Measurements from ENCODE around the gene ARPC1A. TPM values are rescaled to one million over a fixed set of nuclear protein-coding genes. Genes with fewer than 3 reads are reported as not detected.

The ARPC1A gene
- total and polyA plus RNA-seq, 4 experiments from 2014 or later = 46.2 to 64.2 (median 50.3) TPM

GRCh38 chr7:99292127-99292526, 33.6 kb upstream of the ARPC1A start:
- no peaks in the 10 kb centered on the region for H3K4me1 Mint-ChIP-seq
- CTCF ChIA-PET (ENCODE audit: partially characterized antibody) = interaction anchor here (1.1 kb wide), 1 partner anchor 21 kb away, joined by 4 read pairs; no protein-coding TSS in a partner anchor
- no peaks in the 10 kb centered on the region for H3K36me3 ChIP-seq (ENCODE audit: insufficient read depth, low read length)
- no peaks in the 10 kb centered on the region for H3K4me1 ChIP-seq (ENCODE audit: insufficient read depth, low read length)
- intact Hi-C loops (cut with micrococcal nuclease) = no loop called here
- no peaks in the 10 kb centered on the region for H3K27me3 ChIP-seq (ENCODE audit: insufficient read depth, low read length)
- H3K4me3 Mint-ChIP-seq = no peak overlapping the region
- no peaks in the 10 kb centered on the region for H3K36me3 Mint-ChIP-seq
- POLR2A ChIA-PET (ENCODE audit: partially characterized antibody) = no interaction called here
- no peak for DNase-seq
- no peak overlapping the region for H3K27ac Mint-ChIP-seq
- H3K27ac ChIP-seq (ENCODE audit: low read depth, low read length) = no peak overlapping the region
- no peaks in the 10 kb centered on the region for H3K9me3 ChIP-seq (ENCODE audit: control insufficient read depth in 1 of 2, low read length in 2 of 2)
- H3K4me3 ChIP-seq (ENCODE audit: low read length in 2 of 2) = no peak overlapping the region
- no peaks in the 10 kb centered on the region for H3K27me3 Mint-ChIP-seq
- H3K9me3 Mint-ChIP-seq = no peaks in the 10 kb centered on the region

- POLR2A ChIA-PET (ENCODE audit: partially characterized antibody) = no interaction called here
These were observed 32.5 kb upstream of the ARPC1A start for GRCh38 chr7:99293167-99293566.

GRCh38 chr7:99293650-99294049, 32.0 kb upstream of the ARPC1A start:
- no peaks in the 10 kb centered on the region for H3K4me1 ChIP-seq (ENCODE audit: insufficient read depth, low read length)
- H3K36me3 ChIP-seq (ENCODE audit: insufficient read depth, low read length) = no peaks in the 10 kb centered on the region
- H3K27ac Mint-ChIP-seq = no peak overlapping the region
- ChIA-PET CTCF (ENCODE audit: partially characterized antibody) (interaction anchor here (0.8 to 1.5 kb wide), 2 partner anchors 17 to 20 kb away, joined by 4 read pairs; no protein-coding TSS in a partner anchor), POLR2A (ENCODE audit: partially characterized antibody) (no interaction called here)
- H3K27ac ChIP-seq (ENCODE audit: low read depth, low read length) = no peak overlapping the region
- no peak for DNase-seq
- H3K27me3 ChIP-seq (ENCODE audit: insufficient read depth, low read length) = no peaks in the 10 kb centered on the region
- no peak overlapping the region for H3K4me3 Mint-ChIP-seq
- no peaks in the 10 kb centered on the region for H3K9me3 ChIP-seq (ENCODE audit: control insufficient read depth in 1 of 2, low read length in 2 of 2)
- no peaks in the 10 kb centered on the region for H3K9me3 Mint-ChIP-seq
- no peaks in the 10 kb centered on the region for H3K4me1 Mint-ChIP-seq
- no peak overlapping the region for H3K4me3 ChIP-seq (ENCODE audit: low read length in 2 of 2)
- intact Hi-C loops (cut with micrococcal nuclease) = no loop called here
- H3K27me3 Mint-ChIP-seq = no peaks in the 10 kb centered on the region
- H3K36me3 Mint-ChIP-seq = no peaks in the 10 kb centered on the region

More at GRCh38 chr7:99293167-99293566, 32.5 kb upstream of the ARPC1A start:
- DNase-seq = no peak
- Histone ChIP-seq H3K9me3 (ENCODE audit: control insufficient read depth in 1 of 2, low read length in 2 of 2) (no peaks in the 10 kb centered on the region), H3K4me3 (ENCODE audit: low read length in 2 of 2) (no peak overlapping the region), H3K27ac (ENCODE audit: low read depth, low read length) (no peak overlapping the region), H3K4me1 (ENCODE audit: insufficient read depth, low read length) (no peaks in the 10 kb centered on the region), H3K36me3 (ENCODE audit: insufficient read depth, low read length) (no peaks in the 10 kb centered on the region), H3K27me3 (ENCODE audit: insufficient read depth, low read length) (no peaks in the 10 kb centered on the region)
- intact Hi-C loops (cut with micrococcal nuclease) = no loop called here
- Mint-ChIP-seq H3K36me3 (no peaks in the 10 kb centered on the region), H3K4me1 (no peaks in the 10 kb centered on the region), H3K4me3 (no peak overlapping the region), H3K27ac (no peak overlapping the region), H3K9me3 (no peaks in the 10 kb centered on the region), H3K27me3 (no peaks in the 10 kb centered on the region)
- CTCF ChIA-PET (ENCODE audit: partially characterized antibody) = interaction anchor here (0.8 to 1.5 kb wide), 2 partner anchors 18 to 21 kb away, joined by 4 read pairs; no protein-coding TSS in a partner anchor

- no peak for DNase-seq
- H3K4me1 ChIP-seq (ENCODE audit: insufficient read depth, low read length) = no peaks in the 10 kb centered on the region
- H3K36me3 ChIP-seq (ENCODE audit: insufficient read depth, low read length) = no peaks in the 10 kb centered on the region
- ChIA-PET CTCF (ENCODE audit: partially characterized antibody) (interaction anchor here (0.6 kb wide), 1 partner anchor 21 kb away, joined by 3 read pairs; no protein-coding TSS in a partner anchor), POLR2A (ENCODE audit: partially characterized antibody) (no interaction called here)
- H3K27ac ChIP-seq (ENCODE audit: low read depth, low read length) = no peak overlapping the region
- H3K9me3 ChIP-seq (ENCODE audit: control insufficient read depth in 1 of 2, low read length in 2 of 2) = no peaks in the 10 kb centered on the region
- no peaks in the 10 kb centered on the region for H3K4me1 Mint-ChIP-seq
- no peak overlapping the region for H3K4me3 Mint-ChIP-seq
- no peaks in the 10 kb centered on the region for H3K36me3 Mint-ChIP-seq
- H3K27me3 ChIP-seq (ENCODE audit: insufficient read depth, low read length) = no peaks in the 10 kb centered on the region
- H3K4me3 ChIP-seq (ENCODE audit: low read length in 2 of 2) = no peak overlapping the region
- H3K27ac Mint-ChIP-seq = no peak overlapping the region
- H3K9me3 Mint-ChIP-seq = no peaks in the 10 kb centered on the region
- intact Hi-C loops (cut with micrococcal nuclease) = no loop called here
- H3K27me3 Mint-ChIP-seq = no peaks in the 10 kb centered on the region
These were observed 29.2 kb upstream of the ARPC1A start for GRCh38 chr7:99296471-99296870.

- ChIA-PET CTCF (ENCODE audit: partially characterized antibody) (interaction anchor here (1.1 kb wide), 1 partner anchor 12 kb away, joined by 4 read pairs; no protein-coding TSS in a partner anchor), POLR2A (ENCODE audit: partially characterized antibody) (no interaction called here)
- Mint-ChIP-seq H3K27me3 (no peaks in the 10 kb centered on the region), H3K27ac (no peak overlapping the region), H3K36me3 (no peaks in the 10 kb centered on the region), H3K4me3 (no peak overlapping the region), H3K4me1 (no peaks in the 10 kb centered on the region), H3K9me3 (peaks cover 0 to 2% (median 0%) of the 10 kb centered on the region in 8 donors)
- intact Hi-C loops (cut with micrococcal nuclease) = no loop called here
- Histone ChIP-seq H3K27me3 (ENCODE audit: insufficient read depth, low read length) (no peaks in the 10 kb centered on the region), H3K27ac (ENCODE audit: low read depth, low read length) (no peak overlapping the region), H3K4me1 (ENCODE audit: insufficient read depth, low read length) (no peaks in the 10 kb centered on the region), H3K36me3 (ENCODE audit: insufficient read depth, low read length) (no peaks in the 10 kb centered on the region), H3K4me3 (ENCODE audit: low read length in 2 of 2) (no peak overlapping the region), H3K9me3 (ENCODE audit: control insufficient read depth in 1 of 2, low read length in 2 of 2) (no peaks in the 10 kb centered on the region)
- DNase-seq = no peak
These were observed 24.2 kb upstream of the ARPC1A start for GRCh38 chr7:99301496-99301895.

GRCh38 chr7:99305473-99306260, 20.0 kb upstream of the ARPC1A start:
- Histone ChIP-seq H3K4me3 (ENCODE audit: low read length in 2 of 2) (no peak overlapping the region), H3K4me1 (ENCODE audit: insufficient read depth, low read length) (no peaks in the 10 kb centered on the region), H3K36me3 (ENCODE audit: insufficient read depth, low read length) (no peaks in the 10 kb centered on the region), H3K27me3 (ENCODE audit: insufficient read depth, low read length) (no peaks in the 10 kb centered on the region), H3K9me3 (ENCODE audit: control insufficient read depth in 1 of 2, low read length in 2 of 2) (no peaks in the 10 kb centered on the region), H3K27ac (ENCODE audit: low read depth, low read length) (no peak overlapping the region)
- peaks cover 0 to 3% of the 10 kb centered on the region in 2 donors for H3K27me3 Mint-ChIP-seq
- intact Hi-C loops (cut with micrococcal nuclease) = no loop called here
- H3K9me3 Mint-ChIP-seq = peaks cover 0 to 5% (median 0%) of the 10 kb centered on the region in 8 donors
- ChIA-PET CTCF (ENCODE audit: partially characterized antibody) (no interaction called here), POLR2A (ENCODE audit: partially characterized antibody) (no interaction called here)
- H3K27ac Mint-ChIP-seq = no peak overlapping the region
- no peaks in the 10 kb centered on the region for H3K4me1 Mint-ChIP-seq
- DNase-seq = no peak
- H3K36me3 Mint-ChIP-seq = no peaks in the 10 kb centered on the region
- H3K4me3 Mint-ChIP-seq = no peak overlapping the region

GRCh38 chr7:99308461-99309074, 17.1 kb upstream of the ARPC1A start:
- no peaks in the 10 kb centered on the region for H3K9me3 ChIP-seq (ENCODE audit: control insufficient read depth in 1 of 2, low read length in 2 of 2)
- ChIA-PET CTCF (ENCODE audit: partially characterized antibody) (interaction anchor here (8.0 kb wide), 1 partner anchor 270 kb away, joined by 99 read pairs; no protein-coding TSS in a partner anchor), POLR2A (ENCODE audit: partially characterized antibody) (no interaction called here)
- H3K4me1 ChIP-seq (ENCODE audit: insufficient read depth, low read length) = peaks cover 6% of the 10 kb centered on the region
- H3K27ac ChIP-seq (ENCODE audit: low read depth, low read length) = no peak overlapping the region
- intact Hi-C loops (cut with micrococcal nuclease) = no loop called here
- H3K4me1 Mint-ChIP-seq = peaks cover 0 to 2% (median 0%) of the 10 kb centered on the region in 4 donors
- no peak overlapping the region for H3K4me3 Mint-ChIP-seq
- DNase-seq = no peak
- no peak overlapping the region for H3K4me3 ChIP-seq (ENCODE audit: low read length in 2 of 2)
- peaks cover 0 to 3% (median 0%) of the 10 kb centered on the region in 8 donors for H3K9me3 Mint-ChIP-seq
- H3K36me3 Mint-ChIP-seq = no peaks in the 10 kb centered on the region
- H3K27me3 ChIP-seq (ENCODE audit: insufficient read depth, low read length) = no peaks in the 10 kb centered on the region
- peaks cover 2 to 10% of the 10 kb centered on the region in 2 donors for H3K27me3 Mint-ChIP-seq
- no peak overlapping the region for H3K27ac Mint-ChIP-seq
- no peaks in the 10 kb centered on the region for H3K36me3 ChIP-seq (ENCODE audit: insufficient read depth, low read length)

All from CD4-positive, alpha-beta memory T cell (primary cell).